Adrenal gland (tissue), 5 donors: ENCODE results near the gene MSMO1.

Source experiments
- CTCF ChIP-seq, 6 experiments: fragments of 450-650 bp in 4 of 6; fragments of 200-600 bp in 2 of 6; sonication (generic) in 1 of 6; IDR thresholded peaks; 1 replicate in 5 of 6; 2 replicates in 1 of 6; pipeline versions ENCODE4 v1.5.1 to v1.8.0; 2016 to 2021; ENCODE audit warnings: antibody characterized with exemption in 6 of 6, mild to moderate bottlenecking in 2 of 6, moderate library complexity in 1 of 6
- POLR2A ChIP-seq, 2 donors: fragments of 450-650 bp; IDR thresholded peaks; one replicate each; pipeline ENCODE4 v1.6.1; 2017; ENCODE audit warnings: antibody characterized with exemption in 2 of 2, mild to moderate bottlenecking in 2 of 2, moderate library complexity in 1 of 2
- donor health status: DM: no; HTN: no; CAD: no.

GRCh38 chr4:165335163-165335703, 7.8 kb downstream of the MSMO1 start:
- TF ChIP-seq CTCF (IDR thresholded peaks at IDR 0.05), result no peak
- TF ChIP-seq POLR2A (IDR thresholded peaks at IDR 0.05), result no peak
